ENCODE measurements around the gene SLC7A11.

Gene SLC7A11

DNA sequence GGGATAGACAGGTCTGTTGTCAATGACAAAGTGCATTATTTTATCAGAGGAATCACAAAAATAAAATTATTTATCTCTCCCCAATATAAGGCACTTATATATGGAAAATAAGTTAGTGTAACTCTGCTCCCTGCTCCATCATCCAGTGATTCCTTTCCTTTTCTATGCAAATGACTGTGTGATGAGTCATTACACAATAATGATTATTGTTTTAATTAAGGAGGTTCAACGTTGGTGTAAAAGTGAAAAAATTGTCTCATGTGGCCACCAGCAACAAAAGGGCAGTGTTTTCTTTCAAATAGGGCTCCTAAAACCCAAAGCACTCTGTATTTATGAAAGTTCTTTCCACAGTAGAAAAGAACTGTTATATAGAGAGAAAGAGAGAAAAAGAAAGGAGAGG lies 16.7 kb downstream of the SLC7A11 start:
- TF ChIP-seq CTCF (IDR thresholded peaks at IDR 0.05; ENCODE audit: control extremely low read depth, extremely low read depth, low read depth, missing control alignments) = no peak
- ChIA-PET CTCF (interaction anchor here (0.9 to 1.4 kb wide), 3 partner anchors 17 to 35 kb away, joined by 3 read pairs; partner anchors contain the start of gene SLC7A11), POLR2A (no interaction called here)
- DNase-seq (ENCODE audit: extremely low spot score) = no peak

DNA sequence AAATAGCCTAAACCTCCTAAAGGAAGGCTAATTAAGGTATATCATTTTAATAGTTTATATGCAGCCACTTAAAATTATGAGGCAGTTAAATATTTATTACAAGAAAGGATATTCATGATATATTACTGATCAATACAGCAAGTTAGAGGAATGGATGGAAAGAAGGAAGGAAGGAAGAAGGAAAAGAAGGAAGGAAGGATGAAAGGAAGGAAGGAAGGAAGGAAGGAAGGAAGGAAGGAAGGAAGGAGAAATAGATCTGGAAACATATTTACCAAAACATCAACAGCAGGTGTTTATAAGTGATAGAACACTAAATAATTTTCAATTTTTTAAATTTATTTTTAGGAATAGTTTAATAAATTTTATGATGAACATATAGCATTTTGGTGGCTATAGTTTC lies 17.5 kb downstream of the SLC7A11 start:
- no peak for DNase-seq (ENCODE audit: extremely low spot score)
- no peak for TF ChIP-seq CTCF (IDR thresholded peaks at IDR 0.05; ENCODE audit: control extremely low read depth, extremely low read depth, low read depth, missing control alignments)
- ChIA-PET CTCF (interaction anchor here (0.9 kb wide), 1 partner anchor 18 kb away, joined by 3 read pairs; the partner anchor contains the start of gene SLC7A11), POLR2A (no interaction called here)

DNA sequence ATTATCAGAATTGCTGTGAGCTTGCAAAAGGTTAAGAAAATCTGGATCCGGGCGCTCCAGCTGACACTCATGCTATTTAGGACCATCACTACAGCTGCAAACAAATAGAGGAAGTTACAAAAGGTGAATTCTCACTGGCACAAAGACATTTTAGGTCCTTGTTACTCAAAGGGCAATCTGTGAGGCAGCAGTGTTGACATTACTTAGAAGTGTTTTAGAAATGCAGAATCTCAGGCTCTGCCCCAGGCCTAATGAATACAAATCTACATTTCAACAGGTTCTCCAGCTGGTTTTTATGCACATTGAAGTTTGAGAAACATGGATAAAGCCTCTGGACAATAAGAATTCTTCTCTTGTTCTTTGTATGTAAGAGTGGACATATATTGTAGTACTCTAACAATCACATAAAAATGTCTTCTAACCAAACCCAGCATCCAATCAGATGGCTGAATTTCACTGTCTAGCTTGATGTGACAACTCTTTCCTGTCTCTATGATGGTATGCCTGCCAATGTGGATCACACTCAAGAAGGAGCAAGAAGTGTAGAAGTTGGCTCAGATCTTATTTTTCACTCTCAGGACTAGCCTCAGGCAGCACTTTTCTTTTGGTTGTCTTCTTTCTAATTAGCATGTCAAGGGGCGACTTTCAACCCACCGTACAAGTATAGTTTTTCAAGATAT lies 18.8 kb downstream of the SLC7A11 start:
- ChIA-PET CTCF (interaction anchor here (0.6 kb wide), 1 partner anchor 370 kb away, joined by 3 read pairs; no protein-coding TSS in a partner anchor), POLR2A (no interaction called here)
- DNase-seq (ENCODE audit: extremely low spot score) = no peak

DNA sequence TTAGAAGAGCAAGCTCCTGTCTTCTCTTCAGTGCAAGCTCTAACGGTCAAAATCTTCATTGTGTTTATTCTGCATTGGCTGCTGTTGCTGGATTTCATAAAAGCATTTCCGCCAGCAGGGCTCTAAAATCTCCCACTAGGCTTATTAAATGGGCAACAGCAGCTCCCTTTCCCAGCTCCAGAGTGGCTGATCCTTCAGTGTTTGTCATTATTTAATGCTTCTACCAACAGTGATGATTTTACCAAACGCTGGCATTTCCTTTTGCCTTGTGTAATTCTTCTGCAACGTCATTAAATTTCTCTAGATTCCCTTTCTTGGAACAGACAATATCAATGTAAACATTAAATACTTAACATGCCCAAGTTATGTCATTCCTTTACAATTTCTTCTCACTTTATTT lies 20.1 kb downstream of the SLC7A11 start:
- ChIA-PET POLR2A (no interaction called here), CTCF (no interaction called here)
- TF ChIP-seq CTCF (IDR thresholded peaks at IDR 0.05; ENCODE audit: control extremely low read depth, extremely low read depth, low read depth, missing control alignments) = no peak
- DNase-seq (ENCODE audit: extremely low spot score) = no peak

More for the DNA sequence above, 18.8 kb downstream of the SLC7A11 start:
- TF ChIP-seq CTCF (IDR thresholded peaks at IDR 0.05; ENCODE audit: control extremely low read depth, extremely low read depth, low read depth, missing control alignments) = no peak

DNA sequence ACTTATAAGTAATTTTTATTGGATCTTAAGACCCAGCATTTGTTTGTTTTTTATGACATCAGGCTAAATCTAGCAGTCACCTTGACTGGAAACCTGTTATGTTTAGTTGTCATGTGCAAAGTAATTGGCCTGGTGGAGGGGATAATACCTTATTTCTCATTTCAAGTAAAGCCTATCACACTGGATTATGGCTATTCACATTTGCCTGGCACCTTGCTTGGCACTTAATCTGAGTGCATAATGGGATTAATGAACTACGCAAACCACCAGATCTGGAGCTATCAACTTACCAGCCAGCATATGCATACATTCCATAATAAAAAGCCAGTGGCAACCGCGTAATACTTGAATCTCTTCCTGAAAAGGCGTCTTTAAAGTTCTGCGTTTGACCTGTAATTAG lies 23.2 kb downstream of the SLC7A11 start:
- DNase-seq (ENCODE audit: extremely low spot score) = no peak
- CTCF ChIA-PET = interaction anchor here (1.0 kb wide), 1 partner anchor 10 kb away, joined by 3 read pairs; no protein-coding TSS in a partner anchor
- TF ChIP-seq CTCF (IDR thresholded peaks at IDR 0.05; ENCODE audit: control extremely low read depth, extremely low read depth, low read depth, missing control alignments) = no peak
- POLR2A ChIA-PET = interaction anchor here (0.6 kb wide), 1 partner anchor 69 kb away, joined by 6 read pairs; no protein-coding TSS in a partner anchor

GRCh38 chr4:138217567-138217966 lies 24.6 kb downstream of the SLC7A11 start:
- TF ChIP-seq CTCF (IDR thresholded peaks at IDR 0.05; ENCODE audit: control extremely low read depth, extremely low read depth, low read depth, missing control alignments) = no peak
- DNase-seq (ENCODE audit: extremely low spot score) = no peak
- CTCF ChIA-PET = no interaction called here
- POLR2A ChIA-PET = no interaction called here

All from GM10248 (cell line).